SK-N-MC (cell line): ENCODE data around the gene PLA2G5.

ENCODE experiments used
- EZH2 ChIP-seq: fragments of 200-600 bp; sonication (generic); IDR thresholded peaks from one replicate; pipeline ENCODE4 v1.6.1; 2017; ENCODE audit warnings: antibody characterized with exemption
- POLR2AphosphoS5 ChIP-seq: IDR thresholded peaks from 2 replicates; pipeline ENCODE4 v1.6.1; 2012; ENCODE audit warnings: mild to moderate bottlenecking, low read depth, low read length, borderline replicate concordance

- TF ChIP-seq POLR2AphosphoS5 (no peak), EZH2 (no peak)
Observed at GRCh38 chr1:20090119-20090518, 20.1 kb downstream of the PLA2G5 start.
